ENCODE measurements around the gene ASRGL1. TPM values are rescaled to one million over a fixed set of nuclear protein-coding genes. Genes with fewer than 3 reads are reported as not detected.

The ASRGL1 gene
- total and polyA plus RNA-seq, 2 donors (not counting 1 experiment from before 2014, with no cell fraction given), result 0.49 to 1.3 TPM

DNA sequence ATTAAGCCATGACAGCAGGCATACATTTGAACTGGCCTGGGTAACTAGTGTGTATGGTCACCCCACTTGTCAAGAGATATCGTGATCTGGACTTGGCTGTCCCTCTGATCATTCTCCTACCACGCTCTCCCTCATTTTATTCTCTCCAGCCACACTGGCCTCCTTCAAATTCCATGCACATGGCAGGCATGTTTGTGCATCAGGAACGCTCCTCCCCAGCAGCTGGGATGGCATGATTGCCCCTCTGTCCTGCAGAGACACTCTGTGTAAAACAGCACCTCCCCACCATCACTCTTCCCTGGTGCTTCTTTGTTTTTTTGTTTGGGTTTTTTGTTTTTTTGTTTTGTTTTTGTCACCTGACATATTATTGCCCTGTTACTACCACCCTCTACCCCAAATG lies 50.1 kb downstream of the ASRGL1 start:
- Mint-ChIP-seq H3K9me3 (ENCODE audit: insufficient read depth) (no peaks in the 10 kb centered on the region), H3K4me1 (no peaks in the 10 kb centered on the region), H3K27ac (no peak overlapping the region), H3K27me3 (no peaks in the 10 kb centered on the region), H3K4me3 (no peak overlapping the region)
- no peak overlapping the region for H3K4me3 ChIP-seq (ENCODE audit: control extremely low read depth in 1 of 5, extremely low read depth in 1 of 5, insufficient read depth in 1 of 5, low read depth in 2 of 5, low read length in 4 of 5)
- no peak overlapping the region for H3K9ac ChIP-seq (ENCODE audit: low read length)
- ChIA-PET CTCF (no interaction called here), POLR2A (interaction anchor here (0.7 kb wide), 1 partner anchor 635 kb away, joined by 3 read pairs; no protein-coding TSS in a partner anchor)
- intact Hi-C loops (cut with micrococcal nuclease), result no loop called here
- ATAC-seq (ENCODE audit: low read depth) (no peak), DNase-seq (no peak)
- H3K4me2 ChIP-seq (replicated peaks; ENCODE audit: low read depth, low read length, poor library complexity, severe bottlenecking), result no peak overlapping the region
- H2AFZ ChIP-seq (ENCODE audit: insufficient read depth, low read depth, low read length, poor library complexity, severe bottlenecking), result no peak overlapping the region
- no peaks in the 10 kb centered on the region for H4K20me1 ChIP-seq (ENCODE audit: control insufficient read depth, insufficient read depth, low read length, poor library complexity, severe bottlenecking)
- no peaks in the 10 kb centered on the region for H3K36me3 ChIP-seq (replicated peaks in 1 of 2; ENCODE audit: control extremely low read depth in 1 of 2, control insufficient read depth in 1 of 2, extremely low read depth in 1 of 2, insufficient read depth in 2 of 2, low read length in 1 of 2)
- H3K9me3 ChIP-seq (ENCODE audit: control extremely low read depth in 1 of 3, control insufficient read depth in 2 of 3, insufficient read depth in 1 of 3, low read length in 2 of 3), result no peaks in the 10 kb centered on the region
- TF ChIP-seq, protein P1, sequence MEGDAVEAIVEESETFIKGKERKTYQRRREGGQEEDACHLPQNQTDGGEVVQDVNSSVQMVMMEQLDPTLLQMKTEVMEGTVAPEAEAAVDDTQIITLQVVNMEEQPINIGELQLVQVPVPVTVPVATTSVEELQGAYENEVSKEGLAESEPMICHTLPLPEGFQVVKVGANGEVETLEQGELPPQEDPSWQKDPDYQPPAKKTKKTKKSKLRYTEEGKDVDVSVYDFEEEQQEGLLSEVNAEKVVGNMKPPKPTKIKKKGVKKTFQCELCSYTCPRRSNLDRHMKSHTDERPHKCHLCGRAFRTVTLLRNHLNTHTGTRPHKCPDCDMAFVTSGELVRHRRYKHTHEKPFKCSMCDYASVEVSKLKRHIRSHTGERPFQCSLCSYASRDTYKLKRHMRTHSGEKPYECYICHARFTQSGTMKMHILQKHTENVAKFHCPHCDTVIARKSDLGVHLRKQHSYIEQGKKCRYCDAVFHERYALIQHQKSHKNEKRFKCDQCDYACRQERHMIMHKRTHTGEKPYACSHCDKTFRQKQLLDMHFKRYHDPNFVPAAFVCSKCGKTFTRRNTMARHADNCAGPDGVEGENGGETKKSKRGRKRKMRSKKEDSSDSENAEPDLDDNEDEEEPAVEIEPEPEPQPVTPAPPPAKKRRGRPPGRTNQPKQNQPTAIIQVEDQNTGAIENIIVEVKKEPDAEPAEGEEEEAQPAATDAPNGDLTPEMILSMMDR (IDR thresholded peaks at IDR 0.05), result no peak
- no peak for TF ChIP-seq EZH2 (IDR thresholded peaks at IDR 0.05; ENCODE audit: borderline replicate concordance, insufficient read depth, low read depth, low read length, poor library complexity, severe bottlenecking)
- H3K4me1 ChIP-seq (ENCODE audit: control insufficient read depth in 2 of 2, insufficient read depth in 2 of 2, low read length in 2 of 2), result no peaks in the 10 kb centered on the region
- WGBS (ENCODE audit: insufficient coverage), result 95% methylated on average over 2 of the region's 3 CpGs
- no peak overlapping the region for H3K27ac ChIP-seq (ENCODE audit: low read length in 2 of 2)
- no peaks in the 10 kb centered on the region for H3K27me3 ChIP-seq (replicated peaks in 1 of 4; ENCODE audit: control extremely low read depth in 1 of 4, control insufficient read depth in 3 of 4, insufficient read depth in 4 of 4, low read length in 3 of 4)
- no peaks in the 10 kb centered on the region for H3K79me2 ChIP-seq (ENCODE audit: control insufficient read depth, insufficient read depth, low read length)

GRCh38 chr11:62388999-62389398 lies 51.8 kb downstream of the ASRGL1 start:
- no peaks in the 10 kb centered on the region for H3K36me3 ChIP-seq (replicated peaks in 1 of 2; ENCODE audit: control extremely low read depth in 1 of 2, control insufficient read depth in 1 of 2, extremely low read depth in 1 of 2, insufficient read depth in 2 of 2, low read length in 1 of 2)
- H2AFZ ChIP-seq (ENCODE audit: insufficient read depth, low read depth, low read length, poor library complexity, severe bottlenecking), result no peak overlapping the region
- H3K27me3 Mint-ChIP-seq, result no peaks in the 10 kb centered on the region
- ChIA-PET POLR2A (interaction anchor here (0.7 kb wide), 1 partner anchor 319 kb away, joined by 4 read pairs; no protein-coding TSS in a partner anchor), CTCF (interaction anchor here (1.5 kb wide), 1 partner anchor 9 kb away, joined by 4 read pairs; no protein-coding TSS in a partner anchor)
- H3K27ac Mint-ChIP-seq, result no peak overlapping the region
- DNase-seq (no peak), ATAC-seq (ENCODE audit: low read depth) (no peak)
- no peaks in the 10 kb centered on the region for H3K4me1 Mint-ChIP-seq
- intact Hi-C loops (cut with micrococcal nuclease), result no loop called here
- H4K20me1 ChIP-seq (ENCODE audit: control insufficient read depth, insufficient read depth, low read length, poor library complexity, severe bottlenecking), result no peaks in the 10 kb centered on the region
- no peaks in the 10 kb centered on the region for H3K4me1 ChIP-seq (ENCODE audit: control insufficient read depth in 2 of 2, insufficient read depth in 2 of 2, low read length in 2 of 2)
- no peak overlapping the region for H3K4me3 Mint-ChIP-seq
- no peak overlapping the region for H3K27ac ChIP-seq (ENCODE audit: low read length in 2 of 2)
- H3K4me2 ChIP-seq (replicated peaks; ENCODE audit: low read depth, low read length, poor library complexity, severe bottlenecking), result no peak overlapping the region
- H3K79me2 ChIP-seq (ENCODE audit: control insufficient read depth, insufficient read depth, low read length), result no peaks in the 10 kb centered on the region
- no peak overlapping the region for H3K4me3 ChIP-seq (ENCODE audit: control extremely low read depth in 1 of 5, extremely low read depth in 1 of 5, insufficient read depth in 1 of 5, low read depth in 2 of 5, low read length in 4 of 5)
- TF ChIP-seq, protein P1 (IDR thresholded peaks at IDR 0.05), result no peak
- TF ChIP-seq EZH2 (IDR thresholded peaks at IDR 0.05; ENCODE audit: borderline replicate concordance, insufficient read depth, low read depth, low read length, poor library complexity, severe bottlenecking), result no peak
- no peaks in the 10 kb centered on the region for H3K27me3 ChIP-seq (replicated peaks in 1 of 4; ENCODE audit: control extremely low read depth in 1 of 4, control insufficient read depth in 3 of 4, insufficient read depth in 4 of 4, low read length in 3 of 4)
- 93% methylated on average over 7 of the region's 11 CpGs for WGBS (ENCODE audit: insufficient coverage)
- no peaks in the 10 kb centered on the region for H3K9me3 Mint-ChIP-seq (ENCODE audit: insufficient read depth)
- no peaks in the 10 kb centered on the region for H3K9me3 ChIP-seq (ENCODE audit: control extremely low read depth in 1 of 3, control insufficient read depth in 2 of 3, insufficient read depth in 1 of 3, low read length in 2 of 3)
- no peak overlapping the region for H3K9ac ChIP-seq (ENCODE audit: low read length)
